DND-41 (cell line): ENCODE results near the gene ARHGEF2.

Source experiments
- ATAC-seq: fragments of 200-7000 bp; cut with Tn5 transposase; 3 replicates; pipeline ENCODE4 v1.9.1; 2021; ENCODE audit warnings: low read depth; ENCODE audit not compliant: insufficient read depth
- DNase-seq: peaks from one replicate; pipeline ENCODE4 v3.0.0-alpha.2; 2020
- H2AFZ ChIP-seq: 2 replicates; pipeline ENCODE4 v1.6.0; 2012; ENCODE audit warnings: low read depth, low read length
- H3K27ac ChIP-seq: 2 replicates; pipeline ENCODE4 v1.5.1; 2012; ENCODE audit warnings: low read length, inconsistent platforms
- H3K27me3 ChIP-seq: fragments of 200-600 bp; sonication (generic); 2 replicates; pipeline ENCODE4 v1.6.0; 2012; ENCODE audit warnings: low read length, mild to moderate bottlenecking, inconsistent platforms; ENCODE audit not compliant: insufficient read depth, poor library complexity
- H3K36me3 ChIP-seq: 2 replicates; pipeline ENCODE4 v1.5.1; 2012; ENCODE audit warnings: low read length, inconsistent platforms; ENCODE audit not compliant: insufficient read depth
- H3K4me1 ChIP-seq: 2 replicates; pipeline ENCODE4 v1.5.1; 2012; ENCODE audit warnings: mild to moderate bottlenecking, low read length; ENCODE audit not compliant: insufficient read depth
- H3K4me2 ChIP-seq: 2 replicates; pipeline ENCODE4 v1.6.0; 2012; ENCODE audit warnings: mild to moderate bottlenecking, moderate library complexity, low read length, inconsistent platforms; ENCODE audit not compliant: insufficient read depth
- H3K4me3 ChIP-seq, 2 experiments: fragments of 200-600 bp in 1 of 2; shearing (Covaris generic) in 1 of 2; 2 replicates each; pipeline ENCODE4 v1.5.1; 2012 to 2016; ENCODE audit warnings: inconsistent platforms in 2 of 2, low read length in 2 of 2, mild to moderate bottlenecking in 2 of 2, low read depth in 1 of 2, moderate library complexity in 1 of 2
- H3K79me2 ChIP-seq: 2 replicates; pipeline ENCODE4 v1.6.0; 2012; ENCODE audit warnings: low read length, inconsistent platforms; ENCODE audit not compliant: insufficient read depth
- H3K9ac ChIP-seq: 2 replicates; pipeline ENCODE4 v1.6.0; 2012; ENCODE audit warnings: low read depth, mild to moderate bottlenecking, inconsistent platforms, low read length, moderate library complexity
- H3K9me3 ChIP-seq: 2 replicates; pipeline ENCODE4 v1.5.1; 2012; ENCODE audit warnings: low read length, moderate library complexity, mild to moderate bottlenecking, inconsistent platforms; ENCODE audit not compliant: insufficient read depth, severe bottlenecking
- H4K20me1 ChIP-seq: 2 replicates; pipeline ENCODE4 v1.6.0; 2012; ENCODE audit warnings: low read length; ENCODE audit not compliant: insufficient read depth
- EZH2 ChIP-seq: IDR thresholded peaks from 3 replicates; pipeline ENCODE4 v1.6.1; 2012; ENCODE audit warnings: borderline replicate concordance, low read depth, mild to moderate bottlenecking, moderate library complexity, low read length, inconsistent platforms; ENCODE audit not compliant: severe bottlenecking
- TF ChIP-seq, protein P1 (sequence below): IDR thresholded peaks from 2 replicates; pipeline ENCODE4 v1.5.1; 2012; ENCODE audit warnings: borderline replicate concordance, low read length, moderate library complexity, mild to moderate bottlenecking; ENCODE audit not compliant: poor library complexity, severe bottlenecking; ENCODE audit errors: extremely low read depth

The ARHGEF2 gene

DNA sequence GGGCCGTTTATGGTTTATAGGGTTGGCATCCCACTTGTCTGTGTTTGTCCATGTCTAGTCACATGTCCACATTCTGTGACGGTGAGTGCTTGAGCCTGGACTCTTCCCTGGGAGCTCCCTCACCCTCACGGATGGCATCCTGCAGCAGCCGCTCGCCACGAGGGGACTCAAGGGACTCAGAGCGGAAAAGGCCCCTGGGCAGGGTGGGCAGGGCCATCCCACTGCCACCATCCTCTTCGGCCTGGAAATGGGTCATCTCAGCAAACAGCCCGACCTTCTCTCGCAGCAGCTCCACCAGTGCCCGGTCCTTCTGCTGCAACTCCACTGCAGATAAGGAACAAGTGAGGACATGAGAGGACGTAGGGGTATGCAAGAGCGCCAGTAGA, 25.8 kb downstream of the ARHGEF2 start:
- no peak for ATAC-seq

DNA sequence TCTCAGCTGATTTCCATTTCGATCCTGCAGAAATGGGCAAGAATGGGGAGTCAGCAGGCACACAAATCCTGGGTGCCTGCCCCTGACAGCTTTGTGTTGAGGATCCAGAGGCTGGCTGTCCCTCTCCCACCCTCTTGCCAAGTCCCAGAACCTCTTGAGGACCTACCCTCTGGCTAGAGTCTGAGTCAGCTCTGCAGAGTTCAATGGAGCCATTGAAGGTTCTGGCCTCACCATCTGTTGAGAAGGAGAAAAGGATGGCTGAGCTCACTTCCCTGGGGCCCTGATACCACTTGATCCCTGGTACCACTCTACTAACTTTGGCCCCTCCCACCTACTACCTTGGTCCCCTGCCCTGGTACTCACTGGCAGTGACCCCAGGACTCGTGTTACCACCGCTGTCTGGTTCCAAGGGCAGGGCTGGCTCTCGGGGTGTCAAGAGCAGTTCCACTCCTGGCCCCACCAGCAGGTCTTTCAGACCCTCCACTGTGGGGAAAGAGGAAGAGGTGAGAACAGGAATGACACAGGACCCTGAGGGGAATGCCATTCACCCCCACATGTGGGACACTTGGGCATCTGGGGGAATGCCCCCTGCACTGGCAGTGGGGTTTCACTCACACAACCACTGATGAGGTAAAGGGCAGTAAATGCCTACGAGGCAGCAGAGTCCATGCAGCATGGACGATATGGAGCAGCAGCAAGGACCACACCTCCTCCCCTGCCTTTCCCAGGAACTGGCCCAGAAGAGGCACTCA, 26.4 kb downstream of the ARHGEF2 start:
- no peak for DNase-seq
- no peaks in the 10 kb centered on the region for H3K9me3 ChIP-seq
- no peak overlapping the region for H3K27ac ChIP-seq
- H3K27me3 ChIP-seq: no peaks in the 10 kb centered on the region
- H3K79me2 ChIP-seq: no peaks in the 10 kb centered on the region; the same call in 1 of the 2 replicates
- H3K4me1 ChIP-seq: no peaks in the 10 kb centered on the region
- ATAC-seq: no peak; the same call in 2 of the 3 replicates
- TF ChIP-seq, protein P1, sequence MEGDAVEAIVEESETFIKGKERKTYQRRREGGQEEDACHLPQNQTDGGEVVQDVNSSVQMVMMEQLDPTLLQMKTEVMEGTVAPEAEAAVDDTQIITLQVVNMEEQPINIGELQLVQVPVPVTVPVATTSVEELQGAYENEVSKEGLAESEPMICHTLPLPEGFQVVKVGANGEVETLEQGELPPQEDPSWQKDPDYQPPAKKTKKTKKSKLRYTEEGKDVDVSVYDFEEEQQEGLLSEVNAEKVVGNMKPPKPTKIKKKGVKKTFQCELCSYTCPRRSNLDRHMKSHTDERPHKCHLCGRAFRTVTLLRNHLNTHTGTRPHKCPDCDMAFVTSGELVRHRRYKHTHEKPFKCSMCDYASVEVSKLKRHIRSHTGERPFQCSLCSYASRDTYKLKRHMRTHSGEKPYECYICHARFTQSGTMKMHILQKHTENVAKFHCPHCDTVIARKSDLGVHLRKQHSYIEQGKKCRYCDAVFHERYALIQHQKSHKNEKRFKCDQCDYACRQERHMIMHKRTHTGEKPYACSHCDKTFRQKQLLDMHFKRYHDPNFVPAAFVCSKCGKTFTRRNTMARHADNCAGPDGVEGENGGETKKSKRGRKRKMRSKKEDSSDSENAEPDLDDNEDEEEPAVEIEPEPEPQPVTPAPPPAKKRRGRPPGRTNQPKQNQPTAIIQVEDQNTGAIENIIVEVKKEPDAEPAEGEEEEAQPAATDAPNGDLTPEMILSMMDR: no peak
- no peak for TF ChIP-seq EZH2
- H3K36me3 ChIP-seq: peaks cover 83% of the 10 kb centered on the region
- no peak overlapping the region for H3K4me3 ChIP-seq
- H4K20me1 ChIP-seq: peaks cover 23% of the 10 kb centered on the region
- H3K9ac ChIP-seq: no peak overlapping the region
- no peak overlapping the region for H2AFZ ChIP-seq
- H3K4me2 ChIP-seq: no peak overlapping the region

More for the DNA sequence above, 25.8 kb downstream of the ARHGEF2 start:
- no peak for DNase-seq
- TF ChIP-seq EZH2: no peak
- TF ChIP-seq, protein P1: no peak
- Histone ChIP-seq H3K36me3 (peaks cover 83% of the 10 kb centered on the region), H3K79me2 (no peaks in the 10 kb centered on the region; the same call in 1 of the 2 replicates), H3K9me3 (no peaks in the 10 kb centered on the region), H2AFZ (no peak overlapping the region), H3K4me1 (no peaks in the 10 kb centered on the region), H3K4me3 (no peak overlapping the region), H4K20me1 (peaks cover 23% of the 10 kb centered on the region), H3K4me2 (no peak overlapping the region), H3K27me3 (no peaks in the 10 kb centered on the region), H3K9ac (no peak overlapping the region), H3K27ac (no peak overlapping the region)

DNA sequence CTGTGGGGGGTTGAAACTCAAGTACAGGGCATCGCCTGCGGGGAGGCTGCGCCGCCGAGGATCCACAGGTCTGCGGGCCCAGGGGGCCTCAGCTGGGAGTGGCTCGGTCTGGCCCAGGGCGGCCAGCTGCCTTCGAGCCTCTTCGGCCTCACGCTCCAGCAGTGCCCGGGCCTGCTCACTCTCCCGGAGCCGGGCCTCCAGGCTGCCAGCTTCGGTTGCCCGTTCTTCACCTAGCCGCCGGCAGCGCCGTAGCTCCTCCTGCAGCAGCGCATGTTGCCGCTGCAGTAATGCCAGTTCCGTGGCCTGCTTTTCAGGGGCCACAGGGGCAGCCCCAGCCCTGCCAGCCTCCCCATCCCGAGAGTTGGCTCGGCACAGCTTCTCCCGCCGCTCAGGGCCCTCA, 27.5 kb downstream of the ARHGEF2 start:
- Histone ChIP-seq H3K79me2 (no peaks in the 10 kb centered on the region; the same call in 1 of the 2 replicates), H3K9me3 (no peaks in the 10 kb centered on the region), H3K9ac (no peak overlapping the region), H3K4me2 (no peak overlapping the region), H2AFZ (no peak overlapping the region), H3K27me3 (no peaks in the 10 kb centered on the region), H3K4me3 (no peak overlapping the region), H3K27ac (no peak overlapping the region), H3K4me1 (no peaks in the 10 kb centered on the region), H3K36me3 (peaks cover 86% of the 10 kb centered on the region), H4K20me1 (peaks cover 23% of the 10 kb centered on the region)
- no peak for TF ChIP-seq EZH2
- TF ChIP-seq, protein P1: no peak
- ATAC-seq (no peak), DNase-seq (no peak)
